CD14-positive monocyte (primary cell): Measurements from ENCODE around the gene C12orf54. TPM values are rescaled to one million over a fixed set of nuclear protein-coding genes. Genes with fewer than 3 reads are reported as not detected.
"Not testable (repeated sequence)": the region's sequence is repeated elsewhere in the genome, so short reads cannot be mapped to it uniquely, and the experiment has no call there.

Experiments
- DNase-seq, 3 donors: peaks; one replicate each; pipeline ENCODE4 v3.0.0-alpha.2; 2011 to 2022
- H2AFZ ChIP-seq: 2 replicates; pipeline ENCODE4 v1.6.0; 2012; ENCODE audit warnings: mild to moderate bottlenecking, low read depth, low read length, inconsistent platforms; ENCODE audit not compliant: insufficient read depth, poor library complexity, severe bottlenecking
- H3K27ac ChIP-seq, 2 donors: 1 replicate in 1 of 2; 2 replicates in 1 of 2; pipeline ENCODE4 v1.5.1; 2012 to 2013; ENCODE audit warnings: low read length in 2 of 2, control low read depth in 1 of 2, inconsistent platforms in 1 of 2, low read depth in 1 of 2, mild to moderate bottlenecking in 1 of 2
- H3K27me3 ChIP-seq, 2 donors: one replicate each; pipeline versions ENCODE4 v1.6.0 to v1.6.1; 2011 to 2013; ENCODE audit warnings: low read length in 2 of 2; ENCODE audit not compliant: control insufficient read depth in 2 of 2, insufficient read depth in 2 of 2
- H3K36me3 ChIP-seq, 2 donors: replicated peaks in 1 of 2; 1 replicate in 1 of 2; 2 replicates in 1 of 2; pipeline versions ENCODE4 v1.5.1 to v1.6.1; 2012 to 2013; ENCODE audit warnings: low read length in 2 of 2, control low read depth in 1 of 2, inconsistent platforms in 1 of 2, mild to moderate bottlenecking in 1 of 2; ENCODE audit not compliant: insufficient read depth in 2 of 2, control insufficient read depth in 1 of 2
- H3K4me1 ChIP-seq, 2 donors: 1 replicate in 1 of 2; 2 replicates in 1 of 2; pipeline versions ENCODE4 v1.5.1 to v1.6.1; 2012 to 2013; ENCODE audit warnings: low read length in 2 of 2, control low read depth in 1 of 2, inconsistent platforms in 1 of 2, mild to moderate bottlenecking in 1 of 2, moderate library complexity in 1 of 2; ENCODE audit not compliant: insufficient read depth in 2 of 2, control insufficient read depth in 1 of 2
- H3K4me2 ChIP-seq: replicated peaks from 2 replicates; pipeline ENCODE3; 2012; ENCODE audit warnings: low read length, moderate library complexity, mild to moderate bottlenecking; ENCODE audit not compliant: poor library complexity, severe bottlenecking; ENCODE audit errors: extremely low read depth
- H3K4me3 ChIP-seq, 3 experiments: fragments of 200-600 bp in 1 of 3; sonication (generic) in 1 of 3; replicated peaks in 1 of 3; 1 replicate in 2 of 3; 2 replicates in 1 of 3; pipeline ENCODE4 v1.5.1; 2011 to 2013; ENCODE audit warnings: low read length in 3 of 3, mild to moderate bottlenecking in 3 of 3, control low read depth in 2 of 3, low read depth in 2 of 3, inconsistent platforms in 1 of 3, moderate library complexity in 1 of 3
- H3K79me2 ChIP-seq: 2 replicates; pipeline ENCODE4 v1.6.0; 2012; ENCODE audit warnings: mild to moderate bottlenecking, control low read depth, inconsistent platforms, low read length, moderate library complexity; ENCODE audit not compliant: insufficient read depth
- H3K9ac ChIP-seq: 2 replicates; pipeline ENCODE4 v1.6.0; 2017; ENCODE audit warnings: low read length, mild to moderate bottlenecking; ENCODE audit not compliant: insufficient read depth, poor library complexity, severe bottlenecking
- H3K9me3 ChIP-seq, 2 donors: replicated peaks in 1 of 2; 1 replicate in 1 of 2; 2 replicates in 1 of 2; pipeline versions ENCODE4 v1.5.1 to v1.6.1; 2012 to 2013; ENCODE audit warnings: low read length in 2 of 2, control low read depth in 1 of 2; ENCODE audit not compliant: control insufficient read depth in 1 of 2, insufficient read depth in 1 of 2
- H4K20me1 ChIP-seq: 2 replicates; pipeline ENCODE4 v1.6.0; 2012; ENCODE audit warnings: mild to moderate bottlenecking, low read length, control low read depth, moderate library complexity; ENCODE audit not compliant: insufficient read depth
- H3K27ac Mint-ChIP-seq, 7 donors: one replicate each; pipeline ENCODE4 v1.8.0; 2020; ENCODE audit warnings: mild to moderate bottlenecking in 7 of 7, mixed read lengths in 7 of 7, moderate library complexity in 6 of 7, inconsistent platforms in 2 of 7
- H3K27me3 Mint-ChIP-seq, 3 donors: one replicate each; pipeline ENCODE4 v1.8.0; 2021 to 2022; ENCODE audit warnings: low read depth in 3 of 3, mild to moderate bottlenecking in 3 of 3, mixed read lengths in 3 of 3, moderate library complexity in 3 of 3, inconsistent platforms in 1 of 3
- H3K36me3 Mint-ChIP-seq, 2 donors: one replicate each; pipeline ENCODE4 v1.8.0; 2020; ENCODE audit warnings: mixed read lengths in 2 of 2, inconsistent platforms in 1 of 2, mild to moderate bottlenecking in 1 of 2
- H3K4me1 Mint-ChIP-seq: one replicate; pipeline ENCODE4 v1.8.0; 2020; ENCODE audit warnings: mild to moderate bottlenecking, mixed read lengths
- H3K4me3 Mint-ChIP-seq, 2 donors: one replicate each; pipeline ENCODE4 v1.8.0; 2020; ENCODE audit warnings: mild to moderate bottlenecking in 2 of 2, mixed read lengths in 2 of 2, moderate library complexity in 1 of 2
- H3K9me3 Mint-ChIP-seq, 7 donors: one replicate each; pipeline ENCODE4 v1.8.0; 2020 to 2022; ENCODE audit warnings: mixed read lengths in 7 of 7, mild to moderate bottlenecking in 6 of 7, moderate library complexity in 6 of 7, inconsistent platforms in 2 of 7
- CTCF ChIP-seq: fragments of 200-600 bp; IDR thresholded peaks from one replicate; pipeline ENCODE4 v1.8.0; 2022; ENCODE audit warnings: antibody characterized with exemption, mild to moderate bottlenecking
- WGBS: methylation state at CpG from one replicate; pipeline ENCODE4 v1.1.5; 2013; ENCODE audit warnings: missing lambda C conversion rate; ENCODE audit not compliant: insufficient coverage; 5-methylcytosine and 5-hydroxymethylcytosine counted together
- intact Hi-C, 2 donors: fragments of 100-400 bp; cut with micrococcal nuclease; formaldehyde crosslinking; loops; one replicate each; pipeline versions ENCODE4 v1.15.0 to v1.15.1; 2023
- polyA plus RNA-seq, 3 donors: library from polyadenylated mRNA; depleted of rRNA in 1 of 3; unstranded in 2 of 3; stranded (reverse) in 1 of 3; fragments of 300-500 nt in 2 of 3; fragments of >200 nt in 1 of 3; fragmentation: Illumina TruSeq in 2 of 3; gene quantifications; 1 replicate in 2 of 3; 2 replicates in 1 of 3; pipeline ENCODE4 v1.2.3, GENCODE V29; 2012 to 2021

Gene C12orf54
- polyA plus RNA-seq, 3 donors = not detected

DNA sequence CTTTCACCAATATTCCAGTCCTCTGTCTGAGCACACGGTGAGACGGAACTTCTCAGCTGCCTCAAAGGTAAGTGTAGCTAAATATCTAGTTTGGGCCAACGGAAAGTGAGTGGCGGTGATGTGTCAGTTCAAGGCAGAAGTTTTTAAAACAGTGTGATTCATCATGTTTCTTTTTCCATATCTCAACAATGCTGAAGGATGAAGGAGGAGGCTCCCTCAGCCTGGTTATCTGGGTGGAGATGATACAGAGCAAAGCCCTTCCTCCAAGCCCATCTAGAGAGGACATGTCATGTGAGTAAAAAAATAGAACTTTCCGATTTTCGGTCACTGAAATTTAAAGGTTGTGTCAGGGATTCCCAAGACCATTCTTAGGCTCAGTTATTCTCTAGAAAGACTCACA, 23.0 kb upstream of the C12orf54 start:
- Histone ChIP-seq H4K20me1 (no peaks in the 10 kb centered on the region), H3K4me3 (no peak overlapping the region), H3K9me3 (no peaks in the 10 kb centered on the region), H3K27ac (no peak overlapping the region), H3K9ac (no peak overlapping the region), H3K27me3 (peaks cover 0 to 3% of the 10 kb centered on the region in 2 donors), H3K36me3 (no peaks in the 10 kb centered on the region), H3K4me1 (no peaks in the 10 kb centered on the region), H3K79me2 (no peaks in the 10 kb centered on the region), H2AFZ (no peak overlapping the region), H3K4me2 (no peak overlapping the region)
- Mint-ChIP-seq H3K27ac (no peak overlapping the region), H3K36me3 (no peaks in the 10 kb centered on the region), H3K9me3 (peaks cover 0 to 4% (median 0%) of the 10 kb centered on the region in 7 donors), H3K4me3 (no peak overlapping the region), H3K4me1 (no peaks in the 10 kb centered on the region), H3K27me3 (peaks cover 3 to 8% (median 7%) of the 10 kb centered on the region in 3 donors)
- intact Hi-C loops = no loop called here
- TF ChIP-seq CTCF = no peak
- no CpG with 5 or more reads among the region's 6 CpGs for WGBS
- DNase-seq = no peak

DNA sequence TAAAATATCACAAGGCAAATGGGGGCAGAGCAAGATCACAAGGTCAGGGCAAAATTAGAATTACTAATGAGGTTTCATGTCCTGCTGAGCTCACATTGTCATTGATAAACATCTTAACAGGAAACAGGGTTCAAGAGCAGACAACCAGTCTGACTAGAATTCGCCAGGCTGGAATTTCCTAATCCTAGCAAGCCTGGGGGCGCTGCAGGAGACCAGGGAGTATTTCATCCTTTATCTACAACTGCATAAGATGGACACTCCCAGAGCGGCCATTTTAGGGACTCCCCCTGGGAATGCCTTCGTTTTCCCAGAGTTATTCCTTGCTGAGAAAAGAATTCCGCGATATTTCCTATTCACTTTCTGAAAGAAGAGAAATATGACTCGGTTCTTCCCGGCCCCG, 13.3 kb upstream of the C12orf54 start:
- H3K36me3 ChIP-seq, H3K27me3 Mint-ChIP-seq, H3K27ac Mint-ChIP-seq, H3K4me1 Mint-ChIP-seq, intact Hi-C loops, H3K4me3 ChIP-seq, H3K4me2 ChIP-seq, DNase-seq, H4K20me1 ChIP-seq, H3K27me3 ChIP-seq, H3K4me1 ChIP-seq, H3K79me2 ChIP-seq, H3K4me3 Mint-ChIP-seq, H2AFZ ChIP-seq, H3K36me3 Mint-ChIP-seq, H3K27ac ChIP-seq, H3K9ac ChIP-seq: not testable (repeated sequence)
- WGBS = 75% methylated on average over 4 of the region's 9 CpGs
- peaks cover 25 to 47% (median 36%) of the 10 kb centered on the region in 7 donors for H3K9me3 Mint-ChIP-seq
- peaks cover 9 to 26% of the 10 kb centered on the region in 2 donors for H3K9me3 ChIP-seq
